Activated T-helper 2 cell treated with anti-CD3 and anti-CD28 coated beads, Interferon-gamma antibody, Interleukin-2, Interleukin-4, amounts not matched to agents 10 μg/mL and 5 μg/mL and 100 μg/mL, durations not matched to agents 14 hours and 24 hours and 36 hours (primary cell): ENCODE measurements around the gene ACAP1. TPM values are rescaled to one million over a fixed set of nuclear protein-coding genes. Genes with fewer than 3 reads are reported as not detected.

Source experiments
- DNase-seq: peaks from one replicate; pipeline ENCODE4 v3.0.0; 2021; ENCODE audit warnings: low spot score
- H3K27ac Mint-ChIP-seq: one replicate; pipeline ENCODE4 v1.8.0; 2021; ENCODE audit warnings: mixed read lengths
- H3K27me3 Mint-ChIP-seq: one replicate; pipeline ENCODE4 v1.8.0; 2021; ENCODE audit warnings: low read depth, mixed read lengths
- H3K36me3 Mint-ChIP-seq: one replicate; pipeline ENCODE4 v1.8.0; 2021; ENCODE audit warnings: low read depth, mixed read lengths
- H3K4me1 Mint-ChIP-seq: one replicate; pipeline ENCODE4 v1.8.0; 2021; ENCODE audit warnings: low read depth, mixed read lengths
- H3K4me3 Mint-ChIP-seq: one replicate; pipeline ENCODE4 v1.8.0; 2021; ENCODE audit warnings: low read depth, mild to moderate bottlenecking, moderate library complexity, mixed read lengths
- H3K9me3 Mint-ChIP-seq: one replicate; pipeline ENCODE4 v1.8.0; 2021; ENCODE audit warnings: mixed read lengths
- intact Hi-C: fragments of 100-400 bp; cut with micrococcal nuclease; formaldehyde crosslinking; loops from one replicate; pipeline ENCODE4 v1.15.1; 2023
- total RNA-seq: library from RNA; stranded (reverse); gene quantifications from 2 replicates; pipeline ENCODE4 v1.2.3, GENCODE V29; 2022

ACAP1 gene
- total RNA-seq, 1 donor from 2014 or later: 361 TPM

GRCh38 chr17:7380321-7380720 lies 44.0 kb downstream of the ACAP1 start:
- H3K27me3 Mint-ChIP-seq: peaks cover 39% of the 10 kb centered on the region
- DNase-seq: no peak
- peaks cover 5% of the 10 kb centered on the region for H3K36me3 Mint-ChIP-seq
- no peak overlapping the region for H3K4me3 Mint-ChIP-seq
- H3K4me1 Mint-ChIP-seq: peaks cover 4% of the 10 kb centered on the region
- H3K27ac Mint-ChIP-seq: no peak overlapping the region
- intact Hi-C loops: no loop called here
- peaks cover 6% of the 10 kb centered on the region for H3K9me3 Mint-ChIP-seq

- peaks cover 6% of the 10 kb centered on the region for H3K9me3 Mint-ChIP-seq
- no peak within 1 kb of the TSS for H3K27ac Mint-ChIP-seq
- H3K4me1 Mint-ChIP-seq: peaks cover 4% of the 10 kb centered on the region
- H3K4me3 Mint-ChIP-seq: no peak within 1 kb of the TSS
- H3K27me3 Mint-ChIP-seq: peaks cover 39% of the 10 kb centered on the region
- H3K36me3 Mint-ChIP-seq: peaks cover 5% of the 10 kb centered on the region
- intact Hi-C loops: no loop called here
- no peak for DNase-seq
These were observed 44.7 kb downstream of the ACAP1 start, which contains the start of gene TNK1 for GRCh38 chr17:7380855-7381683. TNK1 (plus strand) TSS chr17:7381089; CDS start chr17:7382927, 1,838 bp downstream.

GRCh38 chr17:7382901-7383300 lies 46.6 kb downstream of the ACAP1 start:
- DNase-seq: no peak
- Mint-ChIP-seq H3K4me1 (peaks cover 4% of the 10 kb centered on the region), H3K27me3 (peaks cover 33% of the 10 kb centered on the region), H3K4me3 (no peak overlapping the region), H3K9me3 (peaks cover 6% of the 10 kb centered on the region), H3K36me3 (peaks cover 8% of the 10 kb centered on the region), H3K27ac (no peak overlapping the region)
- intact Hi-C loops: no loop called here

GRCh38 chr17:7383371-7383741 lies 47.0 kb downstream of the ACAP1 start:
- Mint-ChIP-seq H3K4me1 (peaks cover 4% of the 10 kb centered on the region), H3K4me3 (peak overlapping the region; percentile 53), H3K9me3 (peaks cover 6% of the 10 kb centered on the region), H3K27ac (no peak overlapping the region), H3K36me3 (peaks cover 8% of the 10 kb centered on the region), H3K27me3 (peaks cover 33% of the 10 kb centered on the region)
- intact Hi-C loops: no loop called here
- DNase-seq: no peak

GRCh38 chr17:7383742-7384488 lies 47.6 kb downstream of the ACAP1 start:
- Mint-ChIP-seq H3K9me3 (peaks cover 6% of the 10 kb centered on the region), H3K27ac (no peak overlapping the region), H3K27me3 (peaks cover 33% of the 10 kb centered on the region), H3K4me3 (peak overlapping the region; percentile 66), H3K36me3 (peaks cover 8% of the 10 kb centered on the region), H3K4me1 (peaks cover 4% of the 10 kb centered on the region)
- intact Hi-C loops: no loop called here
- DNase-seq: peak; percentile 74

GRCh38 chr17:7384489-7385081 lies 48.3 kb downstream of the ACAP1 start:
- DNase-seq: no peak
- H3K27ac Mint-ChIP-seq: peak overlapping the region; percentile 34
- intact Hi-C loops: no loop called here
- peaks cover 4% of the 10 kb centered on the region for H3K4me1 Mint-ChIP-seq
- peaks cover 4% of the 10 kb centered on the region for H3K36me3 Mint-ChIP-seq
- H3K9me3 Mint-ChIP-seq: no peaks in the 10 kb centered on the region
- peaks cover 27% of the 10 kb centered on the region for H3K27me3 Mint-ChIP-seq
- peak overlapping the region; percentile 66 for H3K4me3 Mint-ChIP-seq

GRCh38 chr17:7388856-7389255 lies 52.5 kb downstream of the ACAP1 start:
- H3K4me1 Mint-ChIP-seq: peaks cover 14% of the 10 kb centered on the region
- H3K27ac Mint-ChIP-seq: no peak overlapping the region
- no peak overlapping the region for H3K4me3 Mint-ChIP-seq
- DNase-seq: no peak
- no peaks in the 10 kb centered on the region for H3K27me3 Mint-ChIP-seq
- no peaks in the 10 kb centered on the region for H3K9me3 Mint-ChIP-seq
- peaks cover 29% of the 10 kb centered on the region for H3K36me3 Mint-ChIP-seq
- intact Hi-C loops: no loop called here

- H3K4me1 Mint-ChIP-seq: peaks cover 15% of the 10 kb centered on the region
- H3K4me3 Mint-ChIP-seq: no peak overlapping the region
- H3K27ac Mint-ChIP-seq: no peak overlapping the region
- no peak for DNase-seq
- peaks cover 29% of the 10 kb centered on the region for H3K36me3 Mint-ChIP-seq
- H3K9me3 Mint-ChIP-seq: no peaks in the 10 kb centered on the region
- intact Hi-C loops: loop anchor here (5.0 kb wide), 1 partner anchor 38 kb away; the partner anchor contains the start of gene KCTD11
- no peaks in the 10 kb centered on the region for H3K27me3 Mint-ChIP-seq
These were observed 53.9 kb downstream of the ACAP1 start for GRCh38 chr17:7389924-7390910.

GRCh38 chr17:7391307-7391706 lies 55.0 kb downstream of the ACAP1 start:
- no peak for DNase-seq
- no peaks in the 10 kb centered on the region for H3K9me3 Mint-ChIP-seq
- no peak overlapping the region for H3K27ac Mint-ChIP-seq
- H3K27me3 Mint-ChIP-seq: no peaks in the 10 kb centered on the region
- peaks cover 15% of the 10 kb centered on the region for H3K4me1 Mint-ChIP-seq
- peaks cover 29% of the 10 kb centered on the region for H3K36me3 Mint-ChIP-seq
- intact Hi-C loops: loop anchor here (5.0 kb wide), 1 partner anchor 39 kb away; the partner anchor contains the start of gene KCTD11
- H3K4me3 Mint-ChIP-seq: peak overlapping the region; percentile 17

GRCh38 chr17:7392696-7393612 lies 56.6 kb downstream of the ACAP1 start:
- Mint-ChIP-seq H3K27ac (no peak overlapping the region), H3K4me1 (peaks cover 15% of the 10 kb centered on the region), H3K4me3 (peak overlapping the region; percentile 94), H3K36me3 (peaks cover 25% of the 10 kb centered on the region), H3K27me3 (no peaks in the 10 kb centered on the region), H3K9me3 (no peaks in the 10 kb centered on the region)
- DNase-seq: no peak
- intact Hi-C loops: loop anchor here (5.0 kb wide), 1 partner anchor 41 kb away; the partner anchor contains the start of gene KCTD11
